ENCODE data around the gene SFXN1. TPM values are rescaled to one million over a fixed set of nuclear protein-coding genes. Genes with fewer than 3 reads are reported as not detected.
"Not testable (repeated sequence)": the region's sequence is repeated elsewhere in the genome, so short reads cannot be mapped to it uniquely, and the experiment has no call there.

SFXN1 gene
- total RNA-seq, 2 experiments from 2014 or later: 405 to 409 TPM

GRCh38 chr5:175523292-175523691, 44.9 kb downstream of the SFXN1 start:
- ChIA-PET POLR2A (no interaction called here), CTCF (interaction anchor here (1.4 to 3.5 kb wide), 2 partner anchors 11 to 174 kb away, joined by 3 to 9 read pairs; no protein-coding TSS in a partner anchor)

DNA sequence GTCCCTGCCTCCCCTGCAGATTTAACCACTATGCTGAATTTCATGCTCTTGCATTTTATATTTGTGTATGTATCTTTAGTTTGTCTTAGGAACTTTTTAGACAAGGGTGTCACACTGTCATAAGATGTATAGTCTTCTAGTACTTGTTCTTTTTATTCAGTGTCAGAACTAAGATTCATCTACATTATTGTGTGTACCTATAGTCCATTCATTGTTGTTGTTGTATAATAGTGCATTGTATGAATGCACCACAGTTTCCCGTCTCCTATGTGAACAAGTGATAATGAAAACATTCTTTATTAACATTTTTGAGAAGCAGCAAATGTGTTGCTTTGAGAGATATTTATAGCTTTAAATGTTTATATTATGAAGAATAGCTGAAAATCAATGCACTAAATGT, 45.9 kb downstream of the SFXN1 start:
- ChIA-PET CTCF (interaction anchor here (1.0 kb wide), 1 partner anchor 10 kb away, joined by 4 read pairs; no protein-coding TSS in a partner anchor), POLR2A (no interaction called here)

DNA sequence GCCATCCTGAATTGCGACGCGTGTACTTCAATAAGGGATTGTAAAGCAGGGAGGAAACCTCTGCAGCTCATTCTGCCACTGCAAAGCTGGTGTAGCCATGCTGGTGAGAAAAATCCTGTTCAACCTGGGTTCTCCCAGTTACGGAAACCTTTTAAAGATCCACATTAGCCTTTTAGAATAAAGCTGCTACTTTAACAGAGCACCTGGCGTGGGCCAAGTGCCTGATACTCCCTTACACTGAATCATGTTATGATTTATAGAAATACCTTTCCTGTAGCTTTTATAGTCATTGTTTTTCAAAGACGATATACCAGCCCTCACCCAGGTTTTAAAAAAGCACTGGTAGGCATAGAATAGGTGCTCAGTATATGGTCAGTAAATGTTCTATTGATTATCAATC, 48.3 kb downstream of the SFXN1 start:
- ChIA-PET CTCF (interaction anchor here (0.6 to 1.5 kb wide), 3 partner anchors 13 to 192 kb away, joined by 4 to 10 read pairs (median 5); no protein-coding TSS in a partner anchor), POLR2A (no interaction called here)

DNA sequence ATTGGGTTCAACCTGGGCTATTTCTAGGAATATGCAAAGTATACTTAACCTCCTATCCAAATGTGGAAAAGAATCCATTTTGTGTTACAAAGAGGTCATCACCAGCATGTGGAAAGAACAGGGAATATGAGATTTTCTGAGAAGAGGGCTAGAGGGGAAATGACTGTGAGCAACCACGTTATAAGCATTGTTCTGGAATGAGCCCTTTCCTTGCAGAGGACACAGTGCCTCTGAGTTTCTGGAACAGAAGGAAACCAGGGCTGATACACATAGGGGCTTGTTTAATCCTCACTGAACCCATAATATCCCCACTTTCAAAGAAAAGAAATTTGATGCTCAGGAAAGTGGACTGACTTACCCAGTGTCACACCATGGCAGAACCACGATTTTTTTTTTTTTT, 53.0 kb downstream of the SFXN1 start:
- ChIA-PET CTCF (interaction anchor here (1.1 to 1.9 kb wide), 3 partner anchors 18 to 187 kb away, joined by 3 to 5 read pairs (median 4); no protein-coding TSS in a partner anchor), POLR2A (no interaction called here)

- POLR2A ChIA-PET: no interaction called here
- CTCF ChIA-PET: interaction anchor here (0.6 to 3.3 kb wide), 47 partner anchors 8 to 202 kb away, joined by 3 to 39 read pairs (median 4); partner anchors contain the start of genes HRH2 and SFXN1
Measured at GRCh38 chr5:175534070-175534932, 55.9 kb downstream of the SFXN1 start.

GRCh38 chr5:175535331-175535730, 57.0 kb downstream of the SFXN1 start:
- POLR2A ChIA-PET: not testable (repeated sequence)
- CTCF ChIA-PET: interaction anchor here (1.2 to 3.3 kb wide), 9 partner anchors 15 to 183 kb away, joined by 3 to 39 read pairs (median 4); no protein-coding TSS in a partner anchor

GRCh38 chr5:175535796-175536195, 57.4 kb downstream of the SFXN1 start:
- CTCF ChIA-PET: interaction anchor here (1.3 to 3.3 kb wide), 3 partner anchors 32 to 183 kb away, joined by 3 to 39 read pairs (median 3); no protein-coding TSS in a partner anchor

DNA sequence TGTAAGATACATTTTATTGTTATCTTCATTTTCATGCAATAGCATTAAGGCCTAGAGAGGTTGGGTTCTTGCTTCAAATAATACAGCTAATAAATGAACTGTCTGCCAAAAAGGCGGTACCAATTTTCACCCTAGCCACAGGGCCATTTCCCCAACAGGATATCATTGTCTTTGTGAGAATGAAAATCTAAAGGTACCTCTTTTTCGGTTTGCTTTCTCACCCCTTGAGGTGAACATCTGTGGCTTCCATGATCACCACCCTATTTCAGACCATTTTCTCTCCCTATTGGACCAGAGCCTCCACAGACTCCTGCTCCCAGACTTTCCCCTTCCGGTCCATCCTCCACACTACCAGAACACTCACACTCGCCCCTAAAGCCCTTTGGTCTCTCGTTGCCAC, 60.2 kb downstream of the SFXN1 start:
- POLR2A ChIA-PET: no interaction called here
- CTCF ChIA-PET: interaction anchor here (0.7 to 2.3 kb wide), 5 partner anchors 10 to 191 kb away, joined by 3 to 12 read pairs (median 3); no protein-coding TSS in a partner anchor

More at GRCh38 chr5:175535796-175536195, 57.4 kb downstream of the SFXN1 start:
- POLR2A ChIA-PET: no interaction called here

GRCh38 chr5:175539936-175540335, 61.6 kb downstream of the SFXN1 start:
- POLR2A ChIA-PET: no interaction called here

GRCh38 chr5:175541264-175541663, 62.9 kb downstream of the SFXN1 start:
- POLR2A ChIA-PET: no interaction called here
- CTCF ChIA-PET: interaction anchor here (1.0 kb wide), 1 partner anchor 134 kb away, joined by 4 read pairs; no protein-coding TSS in a partner anchor

More at GRCh38 chr5:175539936-175540335, 61.6 kb downstream of the SFXN1 start:
- CTCF ChIA-PET: interaction anchor here (2.3 kb wide), 1 partner anchor 179 kb away, joined by 12 read pairs; no protein-coding TSS in a partner anchor

DNA sequence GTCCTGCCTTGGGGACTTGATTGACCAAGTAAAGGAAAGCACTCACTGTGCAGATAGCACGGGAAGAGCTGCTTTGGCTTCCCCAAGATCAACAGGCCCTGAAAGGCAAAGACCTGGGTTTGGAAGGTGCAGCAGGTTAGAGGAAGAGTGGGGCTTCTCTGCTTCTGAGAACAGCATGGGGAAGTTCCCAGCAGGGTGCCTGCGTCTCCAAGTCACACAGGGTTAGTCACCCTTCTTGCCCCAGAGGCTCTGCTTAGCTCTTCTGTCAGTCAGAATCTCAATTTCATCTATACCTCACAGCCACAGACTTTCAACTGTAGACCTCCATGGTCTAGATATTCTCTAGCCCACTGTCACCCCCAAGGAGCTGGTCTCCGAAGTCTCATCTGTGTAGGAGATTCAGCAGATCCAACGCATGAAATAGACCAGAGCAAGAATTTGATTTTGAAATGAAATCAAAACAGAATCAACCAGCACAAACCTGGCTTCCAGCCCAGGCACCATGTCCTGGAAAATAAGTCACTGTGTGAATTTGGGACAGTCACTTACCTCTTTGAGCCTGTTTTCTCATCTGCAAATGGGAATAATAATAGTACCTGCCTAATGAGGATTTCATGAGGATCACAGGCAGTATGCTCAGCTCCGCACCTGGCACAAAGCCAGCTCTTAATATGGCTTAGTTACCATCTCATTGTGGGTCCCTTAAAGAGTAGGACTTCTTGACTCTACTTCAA, 64.0 kb downstream of the SFXN1 start:
- POLR2A ChIA-PET: no interaction called here
- CTCF ChIA-PET: interaction anchor here (0.6 to 1.6 kb wide), 3 partner anchors 8 to 1069 kb away, joined by 3 to 8 read pairs (median 6); no protein-coding TSS in a partner anchor

GRCh38 chr5:175542966-175543235, 64.5 kb downstream of the SFXN1 start:
- POLR2A ChIA-PET: no interaction called here
- CTCF ChIA-PET: interaction anchor here (1.6 kb wide), 1 partner anchor 9 kb away, joined by 8 read pairs; no protein-coding TSS in a partner anchor

DNA sequence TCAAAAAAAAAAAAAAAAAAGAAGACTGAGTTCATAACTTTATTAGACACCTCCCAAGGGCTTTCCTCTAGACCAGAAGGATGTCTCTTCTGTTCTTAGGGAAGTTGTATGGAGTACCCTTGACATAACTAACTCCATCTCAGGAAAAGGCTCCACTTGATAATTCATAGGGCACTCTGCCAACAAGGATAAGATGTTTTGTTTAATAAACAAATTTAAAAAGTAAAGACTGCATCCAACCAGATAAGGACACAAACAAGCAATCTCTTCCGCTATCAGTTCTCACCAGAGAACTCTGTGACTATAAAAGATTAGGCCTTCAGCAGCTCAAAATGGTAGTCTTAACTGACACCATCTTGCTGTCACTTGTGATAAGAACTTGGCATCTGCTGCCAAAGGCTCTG, 65.8 kb downstream of the SFXN1 start:
- POLR2A ChIA-PET: no interaction called here
- CTCF ChIA-PET: no interaction called here

DNA sequence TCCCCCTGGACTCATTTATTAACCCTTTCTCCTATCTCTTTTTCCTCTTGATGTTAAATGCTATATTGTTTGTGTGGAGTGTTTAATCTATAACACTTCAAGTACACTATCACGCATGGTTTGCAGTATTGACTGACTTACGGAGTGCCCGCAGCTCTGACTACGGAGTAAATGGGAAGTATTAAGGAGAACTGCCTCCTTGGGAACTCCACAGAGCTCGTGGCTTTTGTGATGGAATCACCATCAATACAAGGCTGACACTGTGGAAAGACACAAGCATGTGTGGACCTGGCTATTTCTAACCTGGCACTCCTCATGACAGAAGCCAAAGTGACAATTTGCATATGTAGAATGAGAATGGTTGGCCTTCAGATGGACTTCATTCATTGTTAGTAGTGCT, 66.2 kb downstream of the SFXN1 start:
- CTCF ChIA-PET: no interaction called here
- POLR2A ChIA-PET: no interaction called here

DNA sequence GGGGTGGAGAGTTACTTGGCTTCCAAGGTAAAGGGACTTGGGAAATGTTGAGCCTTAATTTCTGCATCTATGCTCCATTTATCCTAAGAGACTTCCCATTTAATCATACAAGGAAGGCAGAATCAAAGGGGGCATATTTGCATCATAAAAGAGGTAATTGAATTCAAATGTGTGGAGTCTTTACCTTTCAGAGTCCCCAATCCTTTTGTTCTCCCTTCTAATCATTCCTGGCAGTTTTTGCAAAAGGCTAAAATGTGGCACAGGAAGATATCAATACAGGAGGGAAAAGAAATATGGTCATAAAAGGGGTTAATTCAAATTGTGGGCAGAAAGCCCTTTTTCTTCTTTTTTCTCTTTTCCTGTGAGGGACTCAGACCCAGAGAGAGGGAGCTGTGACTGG, 69.5 kb downstream of the SFXN1 start:
- ChIA-PET CTCF (interaction anchor here (1.2 kb wide), 1 partner anchor 14 kb away, joined by 5 read pairs; no protein-coding TSS in a partner anchor), POLR2A (no interaction called here)

GRCh38 chr5:175548626-175549311, 70.4 kb downstream of the SFXN1 start:
- CTCF ChIA-PET: interaction anchor here (1.1 kb wide), 1 partner anchor 18 kb away, joined by 4 read pairs; no protein-coding TSS in a partner anchor
- POLR2A ChIA-PET: no interaction called here

- POLR2A ChIA-PET: no interaction called here
- CTCF ChIA-PET: interaction anchor here (1.1 kb wide), 1 partner anchor 16 kb away, joined by 3 read pairs; no protein-coding TSS in a partner anchor
Measured at GRCh38 chr5:175550055-175550805, 71.9 kb downstream of the SFXN1 start.

GRCh38 chr5:175551266-175551665, 72.9 kb downstream of the SFXN1 start:
- CTCF ChIA-PET: interaction anchor here (0.7 kb wide), 1 partner anchor 720 kb away, joined by 4 read pairs; no protein-coding TSS in a partner anchor
- POLR2A ChIA-PET: no interaction called here

- ChIA-PET CTCF (no interaction called here), POLR2A (no interaction called here)
Measured at GRCh38 chr5:175554296-175554695, 75.9 kb downstream of the SFXN1 start.

Data from activated CD8-positive, alpha-beta memory T cell treated with anti-CD3 and anti-CD28 coated beads for 36 hours (primary cell).